WERI-Rb-1 (cell line): ENCODE measurements around the gene USP13.

Source experiments
- DNase-seq: peaks from one replicate; pipeline ENCODE4 v3.0.0-alpha.2; 2020
- H3K27ac ChIP-seq: fragments of 250-450 bp; sonication (Bioruptor Pico); 2 replicates; pipeline ENCODE4 v1.5.1; 2020; ENCODE audit warnings: mild to moderate bottlenecking, moderate library complexity
- H3K27me3 ChIP-seq: fragments of 250-450 bp; sonication (Bioruptor Pico); 2 replicates; pipeline ENCODE4 v1.5.1; 2021; ENCODE audit warnings: mild to moderate bottlenecking, low read depth, moderate library complexity; ENCODE audit not compliant: insufficient read depth, severe bottlenecking
- H3K36me3 ChIP-seq: fragments of 250-450 bp; sonication (Bioruptor Pico); 2 replicates; pipeline ENCODE4 v1.5.1; 2020; ENCODE audit warnings: mild to moderate bottlenecking, moderate library complexity
- H3K4me3 ChIP-seq: 2 replicates; pipeline ENCODE4 v1.5.1; 2011; ENCODE audit warnings: low read depth, mild to moderate bottlenecking, control low read depth, low read length
- H3K9me3 ChIP-seq: fragments of 250-450 bp; sonication (Bioruptor Pico); 2 replicates; pipeline ENCODE4 v1.5.1; 2021; ENCODE audit warnings: mild to moderate bottlenecking, moderate library complexity; ENCODE audit not compliant: severe bottlenecking
- TF ChIP-seq, protein P1 (sequence below): IDR thresholded peaks from 2 replicates; pipeline ENCODE4 v1.5.1; 2011; ENCODE audit warnings: low read depth, mild to moderate bottlenecking, control low read depth, inconsistent platforms, low read length

Gene USP13

GRCh38 chr3:179716811-179717210 is 64.0 kb downstream of the USP13 start:
- TF ChIP-seq, protein P1, sequence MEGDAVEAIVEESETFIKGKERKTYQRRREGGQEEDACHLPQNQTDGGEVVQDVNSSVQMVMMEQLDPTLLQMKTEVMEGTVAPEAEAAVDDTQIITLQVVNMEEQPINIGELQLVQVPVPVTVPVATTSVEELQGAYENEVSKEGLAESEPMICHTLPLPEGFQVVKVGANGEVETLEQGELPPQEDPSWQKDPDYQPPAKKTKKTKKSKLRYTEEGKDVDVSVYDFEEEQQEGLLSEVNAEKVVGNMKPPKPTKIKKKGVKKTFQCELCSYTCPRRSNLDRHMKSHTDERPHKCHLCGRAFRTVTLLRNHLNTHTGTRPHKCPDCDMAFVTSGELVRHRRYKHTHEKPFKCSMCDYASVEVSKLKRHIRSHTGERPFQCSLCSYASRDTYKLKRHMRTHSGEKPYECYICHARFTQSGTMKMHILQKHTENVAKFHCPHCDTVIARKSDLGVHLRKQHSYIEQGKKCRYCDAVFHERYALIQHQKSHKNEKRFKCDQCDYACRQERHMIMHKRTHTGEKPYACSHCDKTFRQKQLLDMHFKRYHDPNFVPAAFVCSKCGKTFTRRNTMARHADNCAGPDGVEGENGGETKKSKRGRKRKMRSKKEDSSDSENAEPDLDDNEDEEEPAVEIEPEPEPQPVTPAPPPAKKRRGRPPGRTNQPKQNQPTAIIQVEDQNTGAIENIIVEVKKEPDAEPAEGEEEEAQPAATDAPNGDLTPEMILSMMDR, result no peak
- Histone ChIP-seq H3K27me3 (no peaks in the 10 kb centered on the region), H3K27ac (no peak overlapping the region), H3K9me3 (no peaks in the 10 kb centered on the region), H3K36me3 (peaks cover 7% of the 10 kb centered on the region), H3K4me3 (no peak overlapping the region)
- no peak for DNase-seq

- no peak for DNase-seq
- Histone ChIP-seq H3K36me3 (peaks cover 9% of the 10 kb centered on the region; the same call in 1 of the 2 replicates), H3K27me3 (no peaks in the 10 kb centered on the region), H3K27ac (no peak overlapping the region), H3K4me3 (no peak overlapping the region), H3K9me3 (no peaks in the 10 kb centered on the region)
- TF ChIP-seq, protein P1, result no peak
Observed at GRCh38 chr3:179717219-179717618, 64.4 kb downstream of the USP13 start.

DNA sequence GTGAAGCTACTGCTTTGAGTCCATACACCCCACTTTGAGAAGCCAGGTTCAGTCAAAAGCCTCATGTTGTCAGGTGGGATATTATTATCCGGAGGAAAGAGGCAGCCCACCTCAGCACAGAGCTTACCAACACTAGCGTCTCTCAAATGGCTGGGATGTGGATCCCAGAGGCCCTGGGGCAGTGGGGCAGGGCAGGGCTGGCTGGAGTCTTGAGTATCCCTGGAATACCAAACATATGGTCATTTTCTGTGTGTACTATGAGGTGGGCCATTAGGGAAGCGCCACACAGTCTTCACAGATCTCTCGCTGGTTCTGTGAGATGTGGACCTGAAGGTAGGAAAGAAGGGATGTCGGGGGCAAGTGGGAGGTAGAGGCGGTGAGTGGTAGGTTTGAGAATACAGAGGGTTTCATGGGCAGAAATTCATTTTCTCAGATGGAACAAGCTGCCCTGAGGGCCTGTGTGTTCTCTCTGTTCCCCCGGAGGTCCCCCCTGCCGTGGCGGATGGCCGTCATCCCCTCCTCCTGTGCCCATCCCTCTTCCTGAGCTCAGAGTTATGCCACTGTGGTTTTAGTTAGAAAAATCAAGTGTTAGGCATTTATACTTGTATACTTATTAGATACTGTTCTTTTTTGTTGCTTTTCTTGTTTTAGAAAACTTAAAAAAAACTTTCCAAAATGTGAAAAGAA is 66.4 kb downstream of the USP13 start:
- H3K9me3 ChIP-seq, result no peaks in the 10 kb centered on the region
- no peak overlapping the region for H3K4me3 ChIP-seq
- no peaks in the 10 kb centered on the region for H3K27me3 ChIP-seq
- H3K27ac ChIP-seq, result no peak overlapping the region
- H3K36me3 ChIP-seq, result peaks cover 18% of the 10 kb centered on the region
- TF ChIP-seq, protein P1, result no peak
- no peak for DNase-seq

GRCh38 chr3:179720196-179720595 is 67.4 kb downstream of the USP13 start:
- DNase-seq, result no peak
- no peaks in the 10 kb centered on the region for H3K9me3 ChIP-seq
- H3K27ac ChIP-seq, result no peak overlapping the region
- no peak overlapping the region for H3K4me3 ChIP-seq
- peaks cover 18% of the 10 kb centered on the region for H3K36me3 ChIP-seq
- no peaks in the 10 kb centered on the region for H3K27me3 ChIP-seq
- TF ChIP-seq, protein P1, result no peak

- H3K27ac ChIP-seq, result no peak overlapping the region
- no peaks in the 10 kb centered on the region for H3K9me3 ChIP-seq
- no peaks in the 10 kb centered on the region for H3K27me3 ChIP-seq
- DNase-seq, result no peak
- peaks cover 18% of the 10 kb centered on the region for H3K36me3 ChIP-seq
- no peak overlapping the region for H3K4me3 ChIP-seq
- TF ChIP-seq, protein P1, result no peak
Observed at GRCh38 chr3:179723617-179724016, 70.8 kb downstream of the USP13 start.
